Tibial nerve (tissue), 3 donors: ENCODE measurements around the gene MAPK6.

Experiments
- CTCF ChIP-seq, 5 experiments: fragments of 200-600 bp in 3 of 5; fragments of 450-650 bp in 2 of 5; sonication (generic) in 3 of 5; IDR thresholded peaks; one replicate each; pipeline ENCODE4 v1.5.1; 2016 to 2019; ENCODE audit warnings: antibody characterized with exemption in 5 of 5, mild to moderate bottlenecking in 3 of 5, moderate library complexity in 2 of 5
- POLR2A ChIP-seq, 2 donors: fragments of 450-650 bp; IDR thresholded peaks; one replicate each; pipeline ENCODE4 v1.6.1; 2017; ENCODE audit warnings: antibody characterized with exemption in 2 of 2, mild to moderate bottlenecking in 2 of 2, moderate library complexity in 2 of 2

GRCh38 chr15:52113235-52113634 lies 94.2 kb downstream of the MAPK6 start:
- TF ChIP-seq CTCF (IDR thresholded peaks at IDR 0.05) = no peak
- no peak for TF ChIP-seq POLR2A (IDR thresholded peaks at IDR 0.05)
